ENCODE measurements around the gene TAF7. TPM values are rescaled to one million over a fixed set of nuclear protein-coding genes. Genes with fewer than 3 reads are reported as not detected.

TAF7 gene, protein sequence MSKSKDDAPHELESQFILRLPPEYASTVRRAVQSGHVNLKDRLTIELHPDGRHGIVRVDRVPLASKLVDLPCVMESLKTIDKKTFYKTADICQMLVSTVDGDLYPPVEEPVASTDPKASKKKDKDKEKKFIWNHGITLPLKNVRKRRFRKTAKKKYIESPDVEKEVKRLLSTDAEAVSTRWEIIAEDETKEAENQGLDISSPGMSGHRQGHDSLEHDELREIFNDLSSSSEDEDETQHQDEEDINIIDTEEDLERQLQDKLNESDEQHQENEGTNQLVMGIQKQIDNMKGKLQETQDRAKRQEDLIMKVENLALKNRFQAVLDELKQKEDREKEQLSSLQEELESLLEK
- 10 to 100 TPM; 59.8 to 79.1 TPM for total RNA-seq
- polyA plus RNA-seq, result 10 to 100 TPM; 53.5 to 65.3 TPM
- long read RNA-seq, donor 1, transcript TAF7-201 (1 exons, 2,334 nt), result major isoform, 443 of 446 reads
- long read RNA-seq, donor 1, partial matches to known transcripts, result 0 of 446 reads
- long read RNA-seq, donor 1, other reads (novel, unspliced or antisense), result 3 of 446 reads
- long read RNA-seq, donor 2, transcript TAF7-201 (1 exons, 2,334 nt), result major isoform, 74 of 74 reads
- long read RNA-seq, donor 2, partial matches to known transcripts, result 0 of 74 reads
- long read RNA-seq, donor 2, other reads (novel, unspliced or antisense), result 0 of 74 reads

- Histone ChIP-seq H3K4me3 (ENCODE audit: low read length in 2 of 2) (peak within 1 kb of the TSS; percentile 66 to 87), H3K27ac (ENCODE audit: low read depth in 1 of 2, low read length in 2 of 2) (peak within 1 kb of the TSS; percentile 20 to 78), H3K4me1 (ENCODE audit: control insufficient read depth in 1 of 2, insufficient read depth in 2 of 2, low read length in 2 of 2) (peaks cover 0 to 2% of the 10 kb centered on the region in 2 donors), H3K27me3 (ENCODE audit: control insufficient read depth in 1 of 2, insufficient read depth in 2 of 2, low read length in 1 of 2) (no peaks in the 10 kb centered on the region), H3K36me3 (ENCODE audit: control insufficient read depth in 1 of 2, insufficient read depth in 2 of 2, low read length in 1 of 2) (peaks cover 1 to 11% of the 10 kb centered on the region in 2 donors), H3K9me3 (ENCODE audit: control insufficient read depth, low read length) (peaks cover 8% of the 10 kb centered on the region)
- ATAC-seq (ENCODE audit: low FRiP score) (peak; percentile 99), DNase-seq (peak; percentile 94 to 97)
- intact Hi-C loops (cut with DNase I), result loop anchor here (2.0 to 10.0 kb wide), 3 partner anchors 76 to 242 kb away; partner anchors contain the start of gene PCDHB15 (in 1 of the 2)
- 1% methylated on average over 67 of the region's 67 CpGs for WGBS, 2 donors
Measured at GRCh38 chr5:141320225-141321169, at the start of gene TAF7. TAF7 (minus strand) TSS chr5:141320784; CDS start chr5:141320044, 740 bp downstream.

GRCh38 chr5:141366016-141366896, 45.7 kb upstream of the TAF7 start:
- ATAC-seq (ENCODE audit: low FRiP score) (no peak), DNase-seq (no peak)
- peaks cover 42% of the 10 kb centered on the region for H3K9me3 ChIP-seq (ENCODE audit: control insufficient read depth, low read length)
- no peak overlapping the region for H3K27ac ChIP-seq (ENCODE audit: low read depth in 1 of 2, low read length in 2 of 2)
- intact Hi-C loops (cut with DNase I), result no loop called here
- no peaks in the 10 kb centered on the region for H3K36me3 ChIP-seq (ENCODE audit: control insufficient read depth in 1 of 2, insufficient read depth in 2 of 2, low read length in 1 of 2)
- no peaks in the 10 kb centered on the region for H3K27me3 ChIP-seq (ENCODE audit: control insufficient read depth in 1 of 2, insufficient read depth in 2 of 2, low read length in 1 of 2)
- no peak overlapping the region for H3K4me3 ChIP-seq (ENCODE audit: low read length in 2 of 2)
- H3K4me1 ChIP-seq (ENCODE audit: control insufficient read depth in 1 of 2, insufficient read depth in 2 of 2, low read length in 2 of 2), result no peaks in the 10 kb centered on the region
- 29 to 30% methylated on average over 46 of the region's 46 CpGs for WGBS, 2 donors

DNA sequence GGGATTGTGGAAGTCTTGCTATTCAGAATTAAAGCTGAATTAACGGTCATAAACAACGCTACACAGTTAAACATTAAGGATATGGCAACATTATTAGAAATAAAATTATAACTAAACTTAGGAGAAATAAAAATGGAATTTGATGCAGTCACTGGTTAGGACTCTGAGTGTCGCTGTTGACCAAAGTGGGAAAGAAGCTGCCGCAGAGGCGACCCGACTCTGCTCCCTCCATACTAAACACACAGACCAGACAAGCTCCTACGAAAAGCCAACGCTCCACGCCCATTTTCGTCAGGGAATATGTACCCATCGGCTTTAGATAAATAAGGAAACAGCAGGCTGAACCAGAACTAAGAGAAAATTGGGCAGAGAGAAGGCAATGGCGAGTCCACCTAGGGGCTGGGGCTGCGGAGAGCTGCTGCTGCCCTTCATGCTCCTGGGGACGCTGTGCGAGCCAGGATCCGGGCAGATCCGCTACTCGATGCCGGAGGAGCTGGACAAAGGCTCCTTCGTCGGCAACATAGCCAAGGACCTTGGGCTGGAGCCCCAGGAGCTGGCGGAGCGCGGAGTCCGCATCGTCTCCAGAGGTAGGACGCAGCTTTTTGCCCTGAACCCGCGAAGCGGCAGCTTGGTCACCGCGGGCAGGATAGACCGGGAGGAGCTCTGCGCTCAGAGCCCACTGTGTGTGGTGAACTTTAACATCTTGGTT, 43.5 kb upstream of the TAF7 start, which contains the start of gene PCDHGA5:
Gene PCDHGA5 (plus strand): TSS at position 211 of the 709 bp plus-strand sequence. CDS start 169 bp downstream, at position 380.
- no peaks in the 10 kb centered on the region for H3K27me3 ChIP-seq (ENCODE audit: control insufficient read depth in 1 of 2, insufficient read depth in 2 of 2, low read length in 1 of 2)
- H3K27ac ChIP-seq (ENCODE audit: low read depth in 1 of 2, low read length in 2 of 2), result no peak within 1 kb of the TSS
- intact Hi-C loops (cut with DNase I), result no loop called here
- no peaks in the 10 kb centered on the region for H3K36me3 ChIP-seq (ENCODE audit: control insufficient read depth in 1 of 2, insufficient read depth in 2 of 2, low read length in 1 of 2)
- no peaks in the 10 kb centered on the region for H3K4me1 ChIP-seq (ENCODE audit: control insufficient read depth in 1 of 2, insufficient read depth in 2 of 2, low read length in 2 of 2)
- DNase-seq, result peak in 1 of 2 donors; percentile 55
- H3K9me3 ChIP-seq (ENCODE audit: control insufficient read depth, low read length), result peaks cover 39% of the 10 kb centered on the region
- ATAC-seq (ENCODE audit: low FRiP score), result no peak
- H3K4me3 ChIP-seq (ENCODE audit: low read length in 2 of 2), result no peak within 1 kb of the TSS
- 11 to 15% methylated on average over 34 of the region's 34 CpGs for WGBS, 2 donors

DNA sequence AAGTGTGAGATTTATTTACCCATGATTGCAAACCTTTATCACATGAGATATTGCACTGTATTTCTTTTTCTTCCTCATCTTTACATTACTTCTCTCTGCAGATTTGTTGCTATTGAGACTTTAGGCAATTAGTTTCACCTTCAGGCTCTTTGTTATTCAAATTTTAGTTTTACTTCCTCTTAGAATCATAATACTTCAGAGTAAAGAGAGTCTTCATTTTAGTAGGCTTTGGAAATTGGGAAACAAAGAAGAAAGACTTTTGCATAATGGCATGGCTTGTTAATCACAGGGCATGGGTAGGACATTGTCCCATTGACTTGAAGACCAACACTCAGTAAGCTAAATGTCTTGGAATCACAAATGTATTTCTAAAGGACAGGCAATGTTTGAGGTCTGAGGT, 42.1 kb upstream of the TAF7 start:
- DNase-seq (no peak), ATAC-seq (ENCODE audit: low FRiP score) (no peak)
- Histone ChIP-seq H3K27me3 (ENCODE audit: control insufficient read depth in 1 of 2, insufficient read depth in 2 of 2, low read length in 1 of 2) (no peaks in the 10 kb centered on the region), H3K4me1 (ENCODE audit: control insufficient read depth in 1 of 2, insufficient read depth in 2 of 2, low read length in 2 of 2) (no peaks in the 10 kb centered on the region), H3K36me3 (ENCODE audit: control insufficient read depth in 1 of 2, insufficient read depth in 2 of 2, low read length in 1 of 2) (no peaks in the 10 kb centered on the region), H3K27ac (ENCODE audit: low read depth in 1 of 2, low read length in 2 of 2) (no peak overlapping the region), H3K4me3 (ENCODE audit: low read length in 2 of 2) (no peak overlapping the region), H3K9me3 (ENCODE audit: control insufficient read depth, low read length) (peaks cover 42% of the 10 kb centered on the region)
- intact Hi-C loops (cut with DNase I), result no loop called here

- H3K27ac ChIP-seq (ENCODE audit: low read depth in 1 of 2, low read length in 2 of 2), result no peak overlapping the region
- WGBS, 2 donors, result 26 to 30% methylated on average over 15 of the region's 15 CpGs
- no peaks in the 10 kb centered on the region for H3K36me3 ChIP-seq (ENCODE audit: control insufficient read depth in 1 of 2, insufficient read depth in 2 of 2, low read length in 1 of 2)
- peaks cover 46% of the 10 kb centered on the region for H3K9me3 ChIP-seq (ENCODE audit: control insufficient read depth, low read length)
- no peak for DNase-seq
- H3K4me1 ChIP-seq (ENCODE audit: control insufficient read depth in 1 of 2, insufficient read depth in 2 of 2, low read length in 2 of 2), result no peaks in the 10 kb centered on the region
- no peaks in the 10 kb centered on the region for H3K27me3 ChIP-seq (ENCODE audit: control insufficient read depth in 1 of 2, insufficient read depth in 2 of 2, low read length in 1 of 2)
- no peak overlapping the region for H3K4me3 ChIP-seq (ENCODE audit: low read length in 2 of 2)
- ATAC-seq (ENCODE audit: low FRiP score), result no peak
- intact Hi-C loops (cut with DNase I), result no loop called here
Measured at GRCh38 chr5:141360685-141361084, 40.1 kb upstream of the TAF7 start.

DNA sequence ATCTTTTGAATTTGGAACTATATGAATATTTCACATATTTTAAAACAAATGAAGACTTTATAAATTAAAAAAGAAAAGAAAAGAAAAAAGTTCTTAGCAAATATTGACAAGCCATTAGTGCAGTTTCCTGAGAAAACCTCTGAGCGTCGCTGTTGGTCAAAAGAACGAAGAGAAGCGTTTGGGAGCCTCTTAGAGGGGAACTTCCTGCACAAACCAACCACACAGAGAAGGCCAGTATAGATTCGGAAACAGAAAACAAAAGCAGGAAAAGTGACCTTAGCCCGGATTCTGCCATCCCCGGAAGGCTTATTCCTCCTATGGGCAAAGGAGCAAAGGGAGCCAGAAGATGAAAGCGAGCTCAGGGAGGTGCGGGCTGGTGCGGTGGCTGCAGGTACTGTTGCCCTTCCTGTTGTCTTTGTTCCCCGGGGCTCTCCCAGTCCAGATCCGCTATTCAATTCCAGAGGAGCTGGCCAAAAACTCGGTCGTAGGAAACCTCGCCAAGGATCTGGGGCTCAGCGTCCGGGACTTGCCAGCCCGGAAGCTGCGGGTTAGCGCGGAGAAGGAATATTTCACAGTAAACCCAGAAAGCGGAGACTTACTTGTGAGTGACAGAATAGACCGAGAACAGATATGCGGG, 39.3 kb upstream of the TAF7 start, which contains the start of gene PCDHGB2:
Gene PCDHGB2 (plus strand): TSS at position 205 of the 637 bp plus-strand sequence. CDS start 142 bp downstream, at position 347.
- no peak for ATAC-seq (ENCODE audit: low FRiP score)
- 15% methylated on average over 24 of the region's 24 CpGs for WGBS, 2 donors
- peak in 1 of 2 donors; percentile 58 for DNase-seq
- Histone ChIP-seq H3K27me3 (ENCODE audit: control insufficient read depth in 1 of 2, insufficient read depth in 2 of 2, low read length in 1 of 2) (no peaks in the 10 kb centered on the region), H3K4me3 (ENCODE audit: low read length in 2 of 2) (peak within 1 kb of the TSS in 1 of 2 donors; percentile 19), H3K4me1 (ENCODE audit: control insufficient read depth in 1 of 2, insufficient read depth in 2 of 2, low read length in 2 of 2) (no peaks in the 10 kb centered on the region), H3K27ac (ENCODE audit: low read depth in 1 of 2, low read length in 2 of 2) (no peak within 1 kb of the TSS), H3K36me3 (ENCODE audit: control insufficient read depth in 1 of 2, insufficient read depth in 2 of 2, low read length in 1 of 2) (no peaks in the 10 kb centered on the region), H3K9me3 (ENCODE audit: control insufficient read depth, low read length) (peaks cover 45% of the 10 kb centered on the region)
- intact Hi-C loops (cut with DNase I), result loop anchor here in 1 of 2 donors (10.0 kb wide), 1 partner anchor 125 kb away; no protein-coding TSS in a partner anchor

DNA sequence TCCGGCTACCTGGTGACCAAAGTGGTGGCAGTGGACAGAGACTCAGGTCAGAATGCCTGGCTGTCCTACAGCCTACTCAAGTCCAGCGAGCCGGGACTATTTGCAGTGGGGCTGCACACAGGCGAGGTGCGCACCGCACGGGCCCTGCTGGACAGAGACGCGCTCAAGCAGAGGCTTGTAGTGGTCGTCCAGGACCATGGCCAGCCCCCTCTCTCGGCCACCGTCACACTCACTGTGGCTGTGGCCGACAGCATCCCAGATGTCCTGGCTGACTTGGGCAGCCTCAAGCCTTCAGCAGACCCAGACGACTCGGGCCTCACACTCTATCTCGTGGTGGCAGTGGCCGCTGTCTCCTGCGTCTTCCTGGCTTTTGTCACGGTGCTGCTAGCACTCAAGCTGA, 36.4 kb upstream of the TAF7 start:
- no peak overlapping the region for H3K27ac ChIP-seq (ENCODE audit: low read depth in 1 of 2, low read length in 2 of 2)
- no peaks in the 10 kb centered on the region for H3K36me3 ChIP-seq (ENCODE audit: control insufficient read depth in 1 of 2, insufficient read depth in 2 of 2, low read length in 1 of 2)
- no peaks in the 10 kb centered on the region for H3K4me1 ChIP-seq (ENCODE audit: control insufficient read depth in 1 of 2, insufficient read depth in 2 of 2, low read length in 2 of 2)
- 41 to 45% methylated on average over 19 of the region's 19 CpGs for WGBS, 2 donors
- intact Hi-C loops (cut with DNase I), result loop anchor here in 1 of 2 donors (10.0 kb wide), 1 partner anchor 122 kb away; no protein-coding TSS in a partner anchor
- no peaks in the 10 kb centered on the region for H3K27me3 ChIP-seq (ENCODE audit: control insufficient read depth in 1 of 2, insufficient read depth in 2 of 2, low read length in 1 of 2)
- DNase-seq (no peak), ATAC-seq (ENCODE audit: low FRiP score) (no peak)
- peaks cover 37% of the 10 kb centered on the region for H3K9me3 ChIP-seq (ENCODE audit: control insufficient read depth, low read length)
- no peak overlapping the region for H3K4me3 ChIP-seq (ENCODE audit: low read length in 2 of 2)
